ENCODE data around the gene BAG5.

BAG5 gene

DNA sequence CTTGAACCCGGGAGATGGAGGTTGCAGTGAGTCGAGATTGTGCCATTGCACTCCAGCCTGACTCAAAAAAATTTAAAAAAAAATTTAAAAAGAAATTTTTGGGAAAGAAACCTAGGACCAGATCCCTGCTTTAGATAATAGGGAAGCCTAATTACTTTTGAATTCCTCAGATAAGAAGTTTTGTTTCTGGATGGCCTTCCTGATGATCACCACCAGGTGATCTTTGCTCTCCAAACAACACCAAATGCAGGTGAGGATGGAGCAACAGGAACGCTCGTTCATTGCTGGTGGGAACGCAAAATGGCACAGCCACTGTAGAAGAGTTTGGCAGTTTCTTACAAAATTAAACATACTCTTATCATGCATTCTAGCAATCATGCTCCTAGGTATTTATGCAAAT lies 38.0 kb upstream of the BAG5 start:
- no peak for DNase-seq (ENCODE audit: low spot score)
- TF ChIP-seq, protein P1, sequence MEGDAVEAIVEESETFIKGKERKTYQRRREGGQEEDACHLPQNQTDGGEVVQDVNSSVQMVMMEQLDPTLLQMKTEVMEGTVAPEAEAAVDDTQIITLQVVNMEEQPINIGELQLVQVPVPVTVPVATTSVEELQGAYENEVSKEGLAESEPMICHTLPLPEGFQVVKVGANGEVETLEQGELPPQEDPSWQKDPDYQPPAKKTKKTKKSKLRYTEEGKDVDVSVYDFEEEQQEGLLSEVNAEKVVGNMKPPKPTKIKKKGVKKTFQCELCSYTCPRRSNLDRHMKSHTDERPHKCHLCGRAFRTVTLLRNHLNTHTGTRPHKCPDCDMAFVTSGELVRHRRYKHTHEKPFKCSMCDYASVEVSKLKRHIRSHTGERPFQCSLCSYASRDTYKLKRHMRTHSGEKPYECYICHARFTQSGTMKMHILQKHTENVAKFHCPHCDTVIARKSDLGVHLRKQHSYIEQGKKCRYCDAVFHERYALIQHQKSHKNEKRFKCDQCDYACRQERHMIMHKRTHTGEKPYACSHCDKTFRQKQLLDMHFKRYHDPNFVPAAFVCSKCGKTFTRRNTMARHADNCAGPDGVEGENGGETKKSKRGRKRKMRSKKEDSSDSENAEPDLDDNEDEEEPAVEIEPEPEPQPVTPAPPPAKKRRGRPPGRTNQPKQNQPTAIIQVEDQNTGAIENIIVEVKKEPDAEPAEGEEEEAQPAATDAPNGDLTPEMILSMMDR (IDR thresholded peaks at IDR 0.05; ENCODE audit: borderline replicate concordance, control extremely low read depth, extremely low read depth, insufficient read depth, missing control alignments), result no peak
- in situ Hi-C loops (cut with MboI; ENCODE audit: low sequenced_read_pairs, unreplicated experiment), result no loop called here

DNA sequence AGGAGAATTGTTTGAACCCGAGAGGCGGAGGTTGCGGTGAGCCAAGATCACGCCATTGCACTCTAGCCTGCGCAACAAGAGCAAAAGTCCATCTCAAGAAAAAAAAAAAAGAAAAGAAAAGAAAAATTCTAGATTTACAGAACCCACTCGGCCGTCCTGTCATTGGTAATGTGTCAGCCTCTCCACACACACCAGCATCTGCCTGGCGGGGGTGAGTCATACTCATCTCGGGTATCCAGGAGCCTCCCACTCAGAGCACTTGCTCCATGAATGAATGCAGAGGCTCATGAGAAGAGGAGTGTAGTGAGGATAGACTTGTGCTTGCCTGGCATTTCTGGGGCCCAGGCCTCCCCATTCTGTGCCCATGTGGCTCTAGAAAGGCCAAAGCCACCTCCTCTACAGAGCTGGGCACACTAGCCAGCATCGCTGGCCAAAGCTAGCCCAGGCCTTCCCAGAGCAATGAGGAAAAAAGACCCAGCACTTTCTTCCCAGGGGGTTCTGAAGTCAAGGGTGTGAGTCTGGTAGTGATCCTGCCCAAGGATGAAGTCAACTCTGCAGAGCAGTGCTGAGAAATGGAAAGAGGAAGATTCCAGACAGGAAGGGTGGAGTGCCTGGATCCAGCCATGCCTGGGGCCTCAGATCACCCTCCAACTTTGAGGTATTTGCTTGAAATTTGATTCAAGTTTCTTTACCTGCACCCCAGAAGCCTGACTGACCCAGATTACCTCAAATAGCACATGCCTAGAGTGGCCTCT lies 35.3 kb upstream of the BAG5 start:
- no peak for DNase-seq (ENCODE audit: low spot score)
- in situ Hi-C loops (cut with MboI; ENCODE audit: low sequenced_read_pairs, unreplicated experiment), result no loop called here

DNA sequence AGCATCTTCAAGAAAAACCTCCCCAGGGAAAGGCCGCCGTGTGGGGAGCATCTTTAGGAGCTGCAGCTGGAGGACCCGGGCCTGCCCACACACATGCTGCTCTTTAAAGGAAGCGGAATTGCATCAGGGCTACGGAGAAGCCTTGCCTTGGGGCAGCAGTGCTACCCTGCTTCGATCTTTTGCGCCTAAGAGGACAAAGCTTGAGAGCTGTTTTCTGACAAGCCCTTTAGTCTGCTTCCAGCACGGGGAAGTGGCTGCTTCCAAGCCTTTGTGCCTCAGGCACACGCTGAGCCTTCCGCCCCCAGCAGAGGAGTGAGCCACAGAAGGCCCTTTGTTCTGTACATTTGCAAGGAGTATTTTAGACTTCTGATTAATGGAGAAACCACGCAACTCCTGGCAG lies 31.8 kb upstream of the BAG5 start:
- no peak for DNase-seq (ENCODE audit: low spot score)
- in situ Hi-C loops (cut with MboI; ENCODE audit: low sequenced_read_pairs, unreplicated experiment), result no loop called here
- TF ChIP-seq, protein P1 (IDR thresholded peaks at IDR 0.05; ENCODE audit: borderline replicate concordance, control extremely low read depth, extremely low read depth, insufficient read depth, missing control alignments), result no peak

More for the DNA sequence above, 35.3 kb upstream of the BAG5 start:
- TF ChIP-seq, protein P1 (IDR thresholded peaks at IDR 0.05; ENCODE audit: borderline replicate concordance, control extremely low read depth, extremely low read depth, insufficient read depth, missing control alignments), result no peak

DNA sequence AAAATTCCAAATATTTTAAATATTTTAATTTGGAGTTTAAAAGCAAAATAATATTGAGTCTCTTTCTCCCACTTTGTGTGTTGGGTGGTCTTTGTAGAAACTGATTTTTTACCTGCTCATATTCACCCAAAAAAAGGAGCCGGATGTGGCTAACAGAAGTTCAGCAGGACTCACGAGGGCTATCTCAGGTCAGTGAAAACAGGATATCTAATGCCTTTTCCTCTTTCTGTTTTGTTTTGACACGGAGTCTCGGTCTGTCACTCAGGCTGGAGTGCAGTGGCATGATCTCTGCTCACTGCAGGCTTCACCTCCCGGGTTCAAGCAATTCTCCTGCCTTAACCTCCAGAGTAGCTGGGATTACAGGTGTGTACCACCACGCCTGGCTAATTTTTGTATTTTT lies 31.1 kb upstream of the BAG5 start:
- DNase-seq (ENCODE audit: low spot score), result peak; percentile 79
- TF ChIP-seq, protein P1 (IDR thresholded peaks at IDR 0.05; ENCODE audit: borderline replicate concordance, control extremely low read depth, extremely low read depth, insufficient read depth, missing control alignments), result no peak
- in situ Hi-C loops (cut with MboI; ENCODE audit: low sequenced_read_pairs, unreplicated experiment), result no loop called here

DNA sequence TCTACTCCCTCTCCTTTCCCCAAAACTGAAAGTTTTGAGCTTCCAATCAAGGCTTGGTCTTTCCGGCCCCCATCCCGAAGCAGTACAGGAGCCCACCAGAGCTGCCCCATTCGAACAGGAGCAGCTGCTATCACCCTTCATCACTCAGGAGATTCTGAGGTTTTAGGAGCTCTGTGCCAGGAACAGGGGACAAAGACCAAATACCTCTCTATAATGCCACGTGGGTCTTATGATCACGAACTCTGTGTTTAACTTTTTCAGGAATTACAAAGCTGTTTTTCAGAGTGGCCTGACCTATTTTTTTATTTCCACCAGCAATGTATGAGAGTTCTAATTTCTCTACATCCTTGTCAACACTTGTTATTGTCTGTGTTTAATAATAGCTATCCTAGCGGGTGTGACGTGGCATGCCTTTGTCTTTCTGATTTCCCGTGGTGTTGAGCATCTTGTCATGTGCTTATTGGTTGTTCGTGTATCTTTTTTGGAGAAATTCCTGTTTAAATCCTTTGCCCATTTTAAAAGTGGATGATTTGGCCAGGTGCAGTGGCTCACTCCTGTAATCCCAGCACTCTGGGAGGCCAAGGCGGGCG lies 22.0 kb upstream of the BAG5 start:
- TF ChIP-seq, protein P1 (IDR thresholded peaks at IDR 0.05; ENCODE audit: borderline replicate concordance, control extremely low read depth, extremely low read depth, insufficient read depth, missing control alignments), result no peak
- no peak for DNase-seq (ENCODE audit: low spot score)
- in situ Hi-C loops (cut with MboI; ENCODE audit: low sequenced_read_pairs, unreplicated experiment), result no loop called here

DNA sequence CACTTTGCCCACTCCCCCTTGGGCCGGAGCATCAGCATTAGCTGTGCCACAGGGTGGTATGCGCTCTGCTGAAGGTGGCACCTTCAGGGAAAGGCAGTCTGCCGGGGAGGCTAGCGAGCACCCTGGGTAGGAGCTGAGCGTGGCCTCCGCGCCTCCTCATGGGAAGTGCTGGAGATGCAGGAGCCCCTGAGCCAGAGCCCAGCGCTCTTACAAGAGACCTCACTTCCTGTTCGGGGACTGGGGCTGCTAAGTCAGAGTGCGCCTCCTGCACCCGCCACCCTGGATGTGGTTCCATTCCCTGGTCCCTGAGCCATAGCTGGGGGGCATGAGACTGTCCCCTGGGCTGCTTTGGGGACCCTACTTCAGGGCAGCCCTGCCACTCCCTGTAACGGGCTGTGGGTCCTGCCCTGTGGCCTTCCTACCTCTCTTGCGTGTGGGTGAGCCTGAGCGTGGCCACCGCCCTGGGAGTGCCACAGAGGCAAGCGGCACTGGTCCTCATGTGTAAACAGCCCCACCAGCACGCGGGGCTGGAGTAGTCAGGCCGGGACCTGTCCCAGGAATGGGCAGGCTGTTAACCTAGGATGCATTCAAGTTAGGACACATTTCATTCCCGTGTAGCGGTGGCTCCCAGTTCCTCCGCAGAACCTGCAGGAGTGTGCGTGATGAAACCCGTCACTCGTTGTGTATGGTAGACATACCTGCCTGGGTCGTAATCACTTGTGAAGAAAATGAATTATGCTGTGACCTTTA lies 19.7 kb upstream of the BAG5 start:
- TF ChIP-seq, protein P1 (IDR thresholded peaks at IDR 0.05; ENCODE audit: borderline replicate concordance, control extremely low read depth, extremely low read depth, insufficient read depth, missing control alignments), result no peak
- no peak for DNase-seq (ENCODE audit: low spot score)
- in situ Hi-C loops (cut with MboI; ENCODE audit: low sequenced_read_pairs, unreplicated experiment), result no loop called here

Data from GM13976 (cell line).